K562 (cell line): Measurements from ENCODE around the gene FAM200B.

ENCODE experiments used
- CTBP1 ChIP-seq: fragments of 450-650 bp; IDR thresholded peaks from 2 replicates; pipeline ENCODE4 v1.6.1; 2016; ENCODE audit warnings: borderline replicate concordance
- JUN ChIP-seq, 2 experiments: sonication (generic) in 1 of 2; formaldehyde crosslinking in 1 of 2; IDR thresholded peaks; 2 replicates each; pipeline versions ENCODE4 v1.6.1 to v1.8.0; 2012 to 2022; ENCODE audit warnings: borderline replicate concordance in 2 of 2, mild to moderate bottlenecking in 2 of 2, improper control_type of control experiment in 1 of 2, low read depth in 1 of 2, low read length in 1 of 2, missing genetic modification reagents in 1 of 2
- RBFOX2 ChIP-seq: fragments of 200-400 bp; formaldehyde crosslinking; IDR thresholded peaks from 2 replicates; pipeline ENCODE4 v1.6.1; 2017; ENCODE audit warnings: low read depth, mild to moderate bottlenecking, low read length, moderate library complexity
- RBM17 ChIP-seq: fragments of 200-400 bp; formaldehyde crosslinking; IDR thresholded peaks from 2 replicates; pipeline ENCODE4 v1.6.1; 2017; ENCODE audit warnings: low read depth, mild to moderate bottlenecking, low read length, borderline replicate concordance
- SIN3A ChIP-seq, 2 experiments: fragments of 150-350 bp in 1 of 2; IDR thresholded peaks; 2 replicates each; pipeline ENCODE4 v1.6.1; 2011 to 2016; ENCODE audit warnings: borderline replicate concordance in 2 of 2, low read depth in 2 of 2, low read length in 2 of 2, mild to moderate bottlenecking in 2 of 2, moderate library complexity in 2 of 2; ENCODE audit not compliant: control insufficient read depth in 1 of 2
- TCF3 ChIP-seq: sonication (generic); formaldehyde crosslinking; IDR thresholded peaks from 2 replicates; pipeline ENCODE4 v1.4.0; 2020; ENCODE audit warnings: mild to moderate bottlenecking, missing genetic modification reagents
- XRCC5 ChIP-seq: fragments of 200-400 bp; formaldehyde crosslinking; IDR thresholded peaks from 2 replicates; pipeline ENCODE4 v1.6.1; 2017; ENCODE audit warnings: low read depth, mild to moderate bottlenecking, low read length
- ZFX ChIP-seq: sonication (generic); formaldehyde crosslinking; IDR thresholded peaks from 2 replicates; pipeline ENCODE4 v1.8.0; 2022; ENCODE audit warnings: mild to moderate bottlenecking, missing genetic modification reagents, moderate library complexity
- TF ChIP-seq, protein P1 (sequence below): fragments of 250-450 bp; sonication (Bioruptor Pico); IDR thresholded peaks from 2 replicates; pipeline ENCODE4 v1.5.0; 2021; ENCODE audit warnings: mild to moderate bottlenecking, borderline replicate concordance
- TF ChIP-seq, protein P2 (sequence below), 3 experiments: IDR thresholded peaks in 2 of 3; conservative IDR thresholded peaks in 1 of 3; 2 replicates each; pipeline ENCODE4 v1.5.1; 2011 to 2012; ENCODE audit warnings: low read length in 3 of 3, mild to moderate bottlenecking in 3 of 3, control low read depth in 2 of 3, improper control_type of control experiment in 1 of 3, inconsistent platforms in 1 of 3, low read depth in 1 of 3, mixed read lengths in 1 of 3, moderate library complexity in 1 of 3; ENCODE audit not compliant: insufficient read depth in 2 of 3
- TF ChIP-seq, protein P3 (sequence below): fragments of 250-450 bp; sonication (Bioruptor Pico); IDR thresholded peaks from 2 replicates; pipeline ENCODE4 v1.4.0; 2020; ENCODE audit warnings: mild to moderate bottlenecking, moderate library complexity
- TF ChIP-seq, protein P4 (sequence below), 2 experiments: fragments of 450-650 bp; formaldehyde crosslinking in 1 of 2; IDR thresholded peaks; 2 replicates each; pipeline versions ENCODE4 v1.4.0 to v1.6.1; 2014 to 2020; ENCODE audit warnings: mild to moderate bottlenecking in 2 of 2, borderline replicate concordance in 1 of 2, low read depth in 1 of 2
- TF ChIP-seq, protein P5 (sequence below): sonication (generic); formaldehyde crosslinking; IDR thresholded peaks from 2 replicates; pipeline ENCODE4 v1.8.1; 2023; ENCODE audit warnings: mild to moderate bottlenecking, missing genetic modification reagents

DNA sequence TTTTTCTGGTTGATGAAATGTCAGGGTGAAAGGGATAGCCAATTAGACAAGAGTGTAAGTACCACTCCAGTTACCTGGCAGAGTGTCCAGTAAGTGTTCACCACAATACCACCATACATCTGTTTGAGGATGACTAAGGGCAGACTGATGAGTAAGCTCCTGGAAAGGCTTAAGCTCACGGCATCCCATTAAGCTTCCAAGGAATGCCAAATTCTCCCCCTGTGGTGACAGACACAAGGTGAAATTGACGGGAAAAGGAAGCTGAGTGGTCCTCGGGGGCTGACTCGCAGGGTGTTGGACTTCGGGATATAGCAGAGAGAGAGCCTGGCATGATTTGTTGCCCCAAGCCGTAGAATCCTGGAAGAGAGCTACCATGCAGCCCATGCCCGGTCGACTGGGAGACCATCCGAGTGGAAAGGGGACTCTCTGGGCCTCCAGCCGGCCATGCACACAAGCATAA is 13.6 kb downstream of the FAM200B start:
- TF ChIP-seq ZFX (no peak), JUN (IDR thresholded peaks at IDR 0.05; ENCODE audit: borderline replicate concordance, low read depth, low read length) (no peak), JUN (CRISPR knock-in tag; IDR thresholded peaks at IDR 0.05; ENCODE audit: borderline replicate concordance) (no peak), TCF3 (CRISPR knock-in tag) (no peak), SIN3A (IDR thresholded peaks at IDR 0.05; ENCODE audit: borderline replicate concordance in 2 of 2, control insufficient read depth in 1 of 2, low read depth in 2 of 2, low read length in 2 of 2) (no peak), RBFOX2 (no peak), CTBP1 (no peak), XRCC5 (no peak), RBM17 (no peak)
- TF ChIP-seq, protein P1, sequence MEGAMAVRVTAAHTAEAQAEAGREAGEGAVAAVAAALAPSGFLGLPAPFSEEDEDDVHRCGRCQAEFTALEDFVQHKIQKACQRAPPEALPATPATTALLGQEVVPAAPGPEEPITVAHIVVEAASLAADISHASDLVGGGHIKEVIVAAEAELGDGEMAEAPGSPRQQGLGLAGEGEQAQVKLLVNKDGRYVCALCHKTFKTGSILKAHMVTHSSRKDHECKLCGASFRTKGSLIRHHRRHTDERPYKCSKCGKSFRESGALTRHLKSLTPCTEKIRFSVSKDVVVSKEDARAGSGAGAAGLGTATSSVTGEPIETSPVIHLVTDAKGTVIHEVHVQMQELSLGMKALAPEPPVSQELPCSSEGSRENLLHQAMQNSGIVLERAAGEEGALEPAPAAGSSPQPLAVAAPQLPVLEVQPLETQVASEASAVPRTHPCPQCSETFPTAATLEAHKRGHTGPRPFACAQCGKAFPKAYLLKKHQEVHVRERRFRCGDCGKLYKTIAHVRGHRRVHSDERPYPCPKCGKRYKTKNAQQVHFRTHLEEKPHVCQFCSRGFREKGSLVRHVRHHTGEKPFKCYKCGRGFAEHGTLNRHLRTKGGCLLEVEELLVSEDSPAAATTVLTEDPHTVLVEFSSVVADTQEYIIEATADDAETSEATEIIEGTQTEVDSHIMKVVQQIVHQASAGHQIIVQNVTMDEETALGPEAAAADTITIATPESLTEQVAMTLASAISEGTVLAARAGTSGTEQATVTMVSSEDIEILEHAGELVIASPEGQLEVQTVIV (CRISPR knock-in tag), result no peak
- TF ChIP-seq, protein P2, sequence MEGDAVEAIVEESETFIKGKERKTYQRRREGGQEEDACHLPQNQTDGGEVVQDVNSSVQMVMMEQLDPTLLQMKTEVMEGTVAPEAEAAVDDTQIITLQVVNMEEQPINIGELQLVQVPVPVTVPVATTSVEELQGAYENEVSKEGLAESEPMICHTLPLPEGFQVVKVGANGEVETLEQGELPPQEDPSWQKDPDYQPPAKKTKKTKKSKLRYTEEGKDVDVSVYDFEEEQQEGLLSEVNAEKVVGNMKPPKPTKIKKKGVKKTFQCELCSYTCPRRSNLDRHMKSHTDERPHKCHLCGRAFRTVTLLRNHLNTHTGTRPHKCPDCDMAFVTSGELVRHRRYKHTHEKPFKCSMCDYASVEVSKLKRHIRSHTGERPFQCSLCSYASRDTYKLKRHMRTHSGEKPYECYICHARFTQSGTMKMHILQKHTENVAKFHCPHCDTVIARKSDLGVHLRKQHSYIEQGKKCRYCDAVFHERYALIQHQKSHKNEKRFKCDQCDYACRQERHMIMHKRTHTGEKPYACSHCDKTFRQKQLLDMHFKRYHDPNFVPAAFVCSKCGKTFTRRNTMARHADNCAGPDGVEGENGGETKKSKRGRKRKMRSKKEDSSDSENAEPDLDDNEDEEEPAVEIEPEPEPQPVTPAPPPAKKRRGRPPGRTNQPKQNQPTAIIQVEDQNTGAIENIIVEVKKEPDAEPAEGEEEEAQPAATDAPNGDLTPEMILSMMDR (IDR thresholded peaks at IDR 0.05 in 2 of 3, conservative IDR thresholded peaks at IDR 0.05 in 1 of 3; ENCODE audit: insufficient read depth in 2 of 3, low read depth in 1 of 3, low read length in 3 of 3), result no peak
- TF ChIP-seq, protein P3, sequence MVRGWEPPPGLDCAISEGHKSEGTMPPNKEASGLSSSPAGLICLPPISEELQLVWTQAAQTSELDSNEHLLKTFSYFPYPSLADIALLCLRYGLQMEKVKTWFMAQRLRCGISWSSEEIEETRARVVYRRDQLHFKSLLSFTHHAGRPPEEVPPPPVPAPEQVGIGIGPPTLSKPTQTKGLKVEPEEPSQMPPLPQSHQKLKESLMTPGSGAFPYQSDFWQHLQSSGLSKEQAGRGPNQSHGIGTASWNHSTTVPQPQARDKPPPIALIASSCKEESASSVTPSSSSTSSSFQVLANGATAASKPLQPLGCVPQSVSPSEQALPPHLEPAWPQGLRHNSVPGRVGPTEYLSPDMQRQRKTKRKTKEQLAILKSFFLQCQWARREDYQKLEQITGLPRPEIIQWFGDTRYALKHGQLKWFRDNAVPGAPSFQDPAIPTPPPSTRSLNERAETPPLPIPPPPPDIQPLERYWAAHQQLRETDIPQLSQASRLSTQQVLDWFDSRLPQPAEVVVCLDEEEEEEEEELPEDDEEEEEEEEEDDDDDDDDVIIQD, result no peak
- TF ChIP-seq, protein P4, sequence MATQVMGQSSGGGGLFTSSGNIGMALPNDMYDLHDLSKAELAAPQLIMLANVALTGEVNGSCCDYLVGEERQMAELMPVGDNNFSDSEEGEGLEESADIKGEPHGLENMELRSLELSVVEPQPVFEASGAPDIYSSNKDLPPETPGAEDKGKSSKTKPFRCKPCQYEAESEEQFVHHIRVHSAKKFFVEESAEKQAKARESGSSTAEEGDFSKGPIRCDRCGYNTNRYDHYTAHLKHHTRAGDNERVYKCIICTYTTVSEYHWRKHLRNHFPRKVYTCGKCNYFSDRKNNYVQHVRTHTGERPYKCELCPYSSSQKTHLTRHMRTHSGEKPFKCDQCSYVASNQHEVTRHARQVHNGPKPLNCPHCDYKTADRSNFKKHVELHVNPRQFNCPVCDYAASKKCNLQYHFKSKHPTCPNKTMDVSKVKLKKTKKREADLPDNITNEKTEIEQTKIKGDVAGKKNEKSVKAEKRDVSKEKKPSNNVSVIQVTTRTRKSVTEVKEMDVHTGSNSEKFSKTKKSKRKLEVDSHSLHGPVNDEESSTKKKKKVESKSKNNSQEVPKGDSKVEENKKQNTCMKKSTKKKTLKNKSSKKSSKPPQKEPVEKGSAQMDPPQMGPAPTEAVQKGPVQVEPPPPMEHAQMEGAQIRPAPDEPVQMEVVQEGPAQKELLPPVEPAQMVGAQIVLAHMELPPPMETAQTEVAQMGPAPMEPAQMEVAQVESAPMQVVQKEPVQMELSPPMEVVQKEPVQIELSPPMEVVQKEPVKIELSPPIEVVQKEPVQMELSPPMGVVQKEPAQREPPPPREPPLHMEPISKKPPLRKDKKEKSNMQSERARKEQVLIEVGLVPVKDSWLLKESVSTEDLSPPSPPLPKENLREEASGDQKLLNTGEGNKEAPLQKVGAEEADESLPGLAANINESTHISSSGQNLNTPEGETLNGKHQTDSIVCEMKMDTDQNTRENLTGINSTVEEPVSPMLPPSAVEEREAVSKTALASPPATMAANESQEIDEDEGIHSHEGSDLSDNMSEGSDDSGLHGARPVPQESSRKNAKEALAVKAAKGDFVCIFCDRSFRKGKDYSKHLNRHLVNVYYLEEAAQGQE (IDR thresholded peaks at IDR 0.05; ENCODE audit: borderline replicate concordance), result no peak
- TF ChIP-seq, protein P4 (CRISPR knock-in tag; IDR thresholded peaks at IDR 0.05; ENCODE audit: low read depth), result no peak
- TF ChIP-seq, protein P5, sequence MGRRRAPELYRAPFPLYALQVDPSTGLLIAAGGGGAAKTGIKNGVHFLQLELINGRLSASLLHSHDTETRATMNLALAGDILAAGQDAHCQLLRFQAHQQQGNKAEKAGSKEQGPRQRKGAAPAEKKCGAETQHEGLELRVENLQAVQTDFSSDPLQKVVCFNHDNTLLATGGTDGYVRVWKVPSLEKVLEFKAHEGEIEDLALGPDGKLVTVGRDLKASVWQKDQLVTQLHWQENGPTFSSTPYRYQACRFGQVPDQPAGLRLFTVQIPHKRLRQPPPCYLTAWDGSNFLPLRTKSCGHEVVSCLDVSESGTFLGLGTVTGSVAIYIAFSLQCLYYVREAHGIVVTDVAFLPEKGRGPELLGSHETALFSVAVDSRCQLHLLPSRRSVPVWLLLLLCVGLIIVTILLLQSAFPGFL (CRISPR knock-in tag), result no peak
